Endothelial cell of umbilical vein (primary cell): ENCODE results near the gene WDR31. TPM values are rescaled to one million over a fixed set of nuclear protein-coding genes. Genes with fewer than 3 reads are reported as not detected.

Experiments used
- BruUV-seq: library from RNA; stranded (reverse); fragments of 400-500 nt; replicated peaks from 2 replicates; lab custom pipeline; 2021; lab: Mats Ljungman, UMichigan
- CTCF ChIA-PET: fragments of 300-600, 350-600 bp; sonication (Branson Sonifier 250); formaldehyde crosslinking; loops from one replicate; lab custom pipeline; 2021; ENCODE audit warnings: antibody characterized with exemption, inconsistent platforms; lab: Charles Lee
- POLR2A ChIA-PET: fragments of 300-600, 350-600 bp; sonication (Branson Sonifier 250); formaldehyde crosslinking; loops from one replicate; lab custom pipeline; 2021; ENCODE audit warnings: antibody characterized with exemption, inconsistent platforms; lab: Charles Lee
- DNase-seq: peaks from one replicate; pipeline ENCODE4 v3.0.0-alpha.2; 2011; ENCODE audit warnings: low read depth, low spot score
- FAIRE-seq: peaks from 2 replicates; lab custom pipeline; 2011; peaks lifted over from hg19 to GRCh38; lab: Jason Lieb, UNC
- H2AFZ ChIP-seq: 2 replicates; pipeline ENCODE4 v1.6.0; 2012; ENCODE audit warnings: low read depth, low read length, control low read depth, inconsistent platforms
- H3K27ac ChIP-seq: 2 replicates; pipeline ENCODE4 v1.5.1; 2011; ENCODE audit warnings: low read depth, mild to moderate bottlenecking, control low read depth, low read length, moderate library complexity; ENCODE audit not compliant: insufficient read depth
- H3K27me3 ChIP-seq, 2 experiments: 2 replicates each; pipeline versions ENCODE4 v1.6.0 to v1.6.1; 2011; ENCODE audit warnings: low read length in 2 of 2, mixed read lengths in 1 of 2; ENCODE audit not compliant: control insufficient read depth in 2 of 2, insufficient read depth in 2 of 2
- H3K36me3 ChIP-seq, 2 experiments: 2 replicates in 1 of 2; 3 replicates in 1 of 2; pipeline ENCODE4 v1.5.1; 2011; ENCODE audit warnings: low read length in 2 of 2, mild to moderate bottlenecking in 1 of 2, moderate library complexity in 1 of 2; ENCODE audit not compliant: control insufficient read depth in 2 of 2, insufficient read depth in 2 of 2; ENCODE audit errors: extremely low read depth in 1 of 2
- H3K4me1 ChIP-seq: 3 replicates; pipeline ENCODE4 v1.5.1; 2011; ENCODE audit warnings: mild to moderate bottlenecking, low read length; ENCODE audit not compliant: control insufficient read depth, insufficient read depth; ENCODE audit errors: extremely low read depth
- H3K4me2 ChIP-seq: 2 replicates; pipeline ENCODE4 v1.6.1; 2011; ENCODE audit warnings: low read length, control low read depth, mixed read lengths; ENCODE audit not compliant: insufficient read depth
- H3K4me3 ChIP-seq, 3 experiments: fragments of 200-600 bp in 1 of 3; sonication (generic), shearing (Covaris generic) in 1 of 3; replicated peaks in 1 of 3; 2 replicates each; pipeline ENCODE4 v1.5.1; 2011 to 2016; ENCODE audit warnings: control low read depth in 3 of 3, low read length in 3 of 3, mild to moderate bottlenecking in 2 of 3, inconsistent platforms in 1 of 3, low read depth in 1 of 3, moderate library complexity in 1 of 3; ENCODE audit not compliant: insufficient read depth in 1 of 3
- H3K79me2 ChIP-seq: 2 replicates; pipeline ENCODE4 v1.6.0; 2012; ENCODE audit warnings: low read length, inconsistent platforms; ENCODE audit not compliant: control insufficient read depth, insufficient read depth
- H3K9ac ChIP-seq: replicated peaks from 2 replicates; pipeline ENCODE3; 2011; ENCODE audit warnings: low read length, control low read depth; ENCODE audit not compliant: insufficient read depth; ENCODE audit errors: extremely low read depth
- H3K9me1 ChIP-seq: replicated peaks from 3 replicates; pipeline ENCODE4 v1.6.0; 2011; ENCODE audit warnings: mild to moderate bottlenecking, low read length; ENCODE audit not compliant: control insufficient read depth, insufficient read depth; ENCODE audit errors: extremely low read depth
- H3K9me3 ChIP-seq: replicated peaks from 2 replicates; pipeline ENCODE4 v1.5.1; 2012; ENCODE audit warnings: low read length, inconsistent platforms; ENCODE audit not compliant: control insufficient read depth, insufficient read depth
- H4K20me1 ChIP-seq: replicated peaks from 2 replicates; pipeline ENCODE3; 2011; ENCODE audit warnings: mild to moderate bottlenecking, low read length; ENCODE audit not compliant: control insufficient read depth, insufficient read depth; ENCODE audit errors: extremely low read depth
- EZH2 ChIP-seq: IDR thresholded peaks from 2 replicates; pipeline ENCODE4 v1.6.1; 2012; ENCODE audit warnings: borderline replicate concordance, low read depth, mild to moderate bottlenecking, moderate library complexity, low read length, inconsistent platforms; ENCODE audit not compliant: severe bottlenecking
- FOS ChIP-seq: IDR thresholded peaks from 2 replicates; pipeline ENCODE4 v1.6.1; 2011; ENCODE audit warnings: mild to moderate bottlenecking, low read length, moderate library complexity, borderline replicate concordance; ENCODE audit not compliant: insufficient read depth
- GATA2 ChIP-seq: IDR thresholded peaks from 2 replicates; pipeline ENCODE4 v1.7.0; 2011; ENCODE audit warnings: low read depth, mild to moderate bottlenecking, moderate library complexity, mixed read lengths, low read length; ENCODE audit not compliant: insufficient read length, insufficient read depth
- JUN ChIP-seq: IDR thresholded peaks from 2 replicates; pipeline ENCODE4 v1.6.1; 2011; ENCODE audit warnings: borderline replicate concordance, low read depth; ENCODE audit not compliant: insufficient read length, insufficient read depth
- MYC ChIP-seq: IDR thresholded peaks from one replicate; pipeline ENCODE4 v1.6.1; 2011; ENCODE audit warnings: mild to moderate bottlenecking, low read depth, low read length
- POLR2A ChIP-seq: IDR thresholded peaks from 2 replicates; pipeline ENCODE4 v1.6.1; 2012; ENCODE audit warnings: low read depth, mild to moderate bottlenecking, control low read depth, low read length
- POLR2AphosphoS5 ChIP-seq: IDR thresholded peaks from 2 replicates; pipeline ENCODE4 v1.6.1; 2012; ENCODE audit warnings: low read depth, mild to moderate bottlenecking, control low read depth, low read length, moderate library complexity; ENCODE audit not compliant: insufficient read depth
- dilution Hi-C: fragments of 300-500 bp; cut with MboI; formaldehyde crosslinking; loops from one replicate; pipeline ENCODE4 v1.15.0; 2019; ENCODE audit warnings: low sequenced_read_pairs; ENCODE audit not compliant: extremely low pct_ligation_motif_present
- intact Hi-C: fragments of 100-400 bp; cut with micrococcal nuclease; formaldehyde crosslinking; loops from one replicate; pipeline ENCODE4 v1.10.0; 2022
- polyA plus RNA-seq, 4 experiments: library from polyadenylated mRNA; depleted of rRNA in 3 of 4; stranded (reverse) in 3 of 4; unstranded in 1 of 4; fragments of >200 nt; gene quantifications; 2 replicates each; pipeline versions ENCODE4 v1.2.1 to v1.2.3, GENCODE V29; 2011 to 2012; ENCODE audit warnings: missing spikeins in 1 of 4
- total RNA-seq: library from RNA; stranded (reverse); gene quantifications from 2 replicates; pipeline ENCODE4 v1.2.3, GENCODE V29; 2021
- TF ChIP-seq, protein P1 (sequence below), 2 donors: IDR thresholded peaks; 1 replicate in 1 of 2; 2 replicates in 1 of 2; pipeline ENCODE4 v1.5.1; 2011; ENCODE audit warnings: low read length in 2 of 2, mild to moderate bottlenecking in 2 of 2, moderate library complexity in 2 of 2, control low read depth in 1 of 2, inconsistent platforms in 1 of 2, low read depth in 1 of 2; ENCODE audit not compliant: insufficient read depth in 1 of 2; ENCODE audit errors: extremely low read depth in 1 of 2
- TF ChIP-seq, protein P2 (sequence below): IDR thresholded peaks from 2 replicates; pipeline ENCODE4 v1.6.1; 2011; ENCODE audit not compliant: insufficient read depth, insufficient read length

Gene WDR31
- total and polyA plus RNA-seq, 2 donors (not counting 3 experiments of a cell fraction or from before 2014, with no cell fraction given), result 0.22 to 1.00 TPM

DNA sequence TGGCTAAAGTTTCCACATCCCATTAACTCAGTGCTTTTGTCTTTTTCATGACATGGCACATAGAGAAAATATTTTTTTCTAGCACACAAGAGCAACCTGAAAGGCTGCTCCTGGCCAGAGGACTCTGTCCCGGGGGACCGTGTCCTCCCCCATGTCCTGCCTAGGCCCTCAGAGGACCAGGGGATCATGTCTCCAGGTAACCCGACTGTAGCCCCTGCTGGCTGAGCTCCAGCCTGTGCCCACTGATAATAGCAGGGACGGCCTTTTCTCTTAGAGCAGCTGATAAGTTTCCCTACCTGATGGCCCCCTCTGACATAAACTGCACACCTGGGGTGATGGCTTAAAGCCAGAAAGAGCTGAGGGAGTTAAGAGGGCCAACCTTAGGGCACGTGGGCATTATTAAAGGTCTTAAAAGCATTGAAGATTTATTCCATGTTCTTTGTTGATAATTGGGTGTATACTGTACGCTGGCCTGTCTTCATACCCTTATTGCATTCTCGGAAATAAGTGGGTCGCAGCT, 30.8 kb upstream of the WDR31 start:
- Histone ChIP-seq H3K27ac (no peak overlapping the region), H3K36me3 (peaks cover 0 to 7% of the 10 kb centered on the region in 2 experiments), H3K9me1 (no peaks in the 10 kb centered on the region), H4K20me1 (no peaks in the 10 kb centered on the region), H3K79me2 (no peaks in the 10 kb centered on the region), H3K4me2 (no peak overlapping the region), H3K27me3 (no peaks in the 10 kb centered on the region), H2AFZ (no peak overlapping the region), H3K9me3 (no peaks in the 10 kb centered on the region), H3K9ac (no peak overlapping the region), H3K4me1 (no peaks in the 10 kb centered on the region), H3K4me3 (no peak overlapping the region)
- DNase-seq (no peak), FAIRE-seq (no peak)
- intact Hi-C loops (no loop called here), dilution Hi-C loops (no loop called here)
- ChIA-PET POLR2A (no interaction called here), CTCF (no interaction called here)
- TF ChIP-seq JUN (no peak), POLR2A (no peak), MYC (no peak), POLR2AphosphoS5 (no peak), EZH2 (no peak), FOS (no peak), GATA2 (no peak)
- TF ChIP-seq, protein P1, sequence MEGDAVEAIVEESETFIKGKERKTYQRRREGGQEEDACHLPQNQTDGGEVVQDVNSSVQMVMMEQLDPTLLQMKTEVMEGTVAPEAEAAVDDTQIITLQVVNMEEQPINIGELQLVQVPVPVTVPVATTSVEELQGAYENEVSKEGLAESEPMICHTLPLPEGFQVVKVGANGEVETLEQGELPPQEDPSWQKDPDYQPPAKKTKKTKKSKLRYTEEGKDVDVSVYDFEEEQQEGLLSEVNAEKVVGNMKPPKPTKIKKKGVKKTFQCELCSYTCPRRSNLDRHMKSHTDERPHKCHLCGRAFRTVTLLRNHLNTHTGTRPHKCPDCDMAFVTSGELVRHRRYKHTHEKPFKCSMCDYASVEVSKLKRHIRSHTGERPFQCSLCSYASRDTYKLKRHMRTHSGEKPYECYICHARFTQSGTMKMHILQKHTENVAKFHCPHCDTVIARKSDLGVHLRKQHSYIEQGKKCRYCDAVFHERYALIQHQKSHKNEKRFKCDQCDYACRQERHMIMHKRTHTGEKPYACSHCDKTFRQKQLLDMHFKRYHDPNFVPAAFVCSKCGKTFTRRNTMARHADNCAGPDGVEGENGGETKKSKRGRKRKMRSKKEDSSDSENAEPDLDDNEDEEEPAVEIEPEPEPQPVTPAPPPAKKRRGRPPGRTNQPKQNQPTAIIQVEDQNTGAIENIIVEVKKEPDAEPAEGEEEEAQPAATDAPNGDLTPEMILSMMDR (IDR thresholded peaks at IDR 0.05; ENCODE audit: extremely low read depth in 1 of 2, insufficient read depth in 1 of 2, low read depth in 1 of 2, low read length in 2 of 2), result no peak
- TF ChIP-seq, protein P2, sequence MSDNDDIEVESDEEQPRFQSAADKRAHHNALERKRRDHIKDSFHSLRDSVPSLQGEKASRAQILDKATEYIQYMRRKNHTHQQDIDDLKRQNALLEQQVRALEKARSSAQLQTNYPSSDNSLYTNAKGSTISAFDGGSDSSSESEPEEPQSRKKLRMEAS, result no peak
- BruUV-seq, result no TSS peak
